GM18498 (cell line): Measurements from ENCODE around the gene ITGA11.

Experiments
- ATAC-seq: cut with Tn5 transposase; IDR thresholded peaks from one replicate; pipeline ENCODE4 v1.9.1; 2021; ENCODE audit warnings: mild to moderate bottlenecking, moderate library complexity; ENCODE audit not compliant: unreplicated experiment

ITGA11 gene

GRCh38 chr15:68335251-68335650 is 96.7 kb downstream of the ITGA11 start:
- no peak for ATAC-seq

- ATAC-seq: no peak
Observed at GRCh38 chr15:68334661-68335124, 97.3 kb downstream of the ITGA11 start.

GRCh38 chr15:68333775-68334470 is 98.0 kb downstream of the ITGA11 start:
- ATAC-seq: no peak

GRCh38 chr15:68332266-68332665 is 99.7 kb downstream of the ITGA11 start:
- no peak for ATAC-seq

GRCh38 chr15:68330901-68331300 is 101.1 kb downstream of the ITGA11 start:
- no peak for ATAC-seq

- ATAC-seq: no peak
Observed at GRCh38 chr15:68330416-68330815, 101.5 kb downstream of the ITGA11 start.

GRCh38 chr15:68328964-68329363 is 103.0 kb downstream of the ITGA11 start:
- ATAC-seq: no peak

GRCh38 chr15:68328443-68328842 is 103.5 kb downstream of the ITGA11 start:
- no peak for ATAC-seq

- ATAC-seq: no peak
Observed at GRCh38 chr15:68326711-68327354, 105.1 kb downstream of the ITGA11 start.

- no peak for ATAC-seq
Observed at GRCh38 chr15:68325726-68326125, 106.2 kb downstream of the ITGA11 start.

GRCh38 chr15:68322796-68323195 is 109.2 kb downstream of the ITGA11 start:
- ATAC-seq: no peak

- no peak for ATAC-seq
Observed at GRCh38 chr15:68321229-68321628, 110.7 kb downstream of the ITGA11 start.

- ATAC-seq: no peak
Observed at GRCh38 chr15:68319997-68320396, 112.0 kb downstream of the ITGA11 start.

GRCh38 chr15:68318931-68319909 is 112.7 kb downstream of the ITGA11 start:
- ATAC-seq: no peak

GRCh38 chr15:68318008-68318835 is 113.7 kb downstream of the ITGA11 start:
- no peak for ATAC-seq

GRCh38 chr15:68317281-68318007 is 114.5 kb downstream of the ITGA11 start:
- ATAC-seq: no peak

- no peak for ATAC-seq
Observed at GRCh38 chr15:68316061-68316804, 115.7 kb downstream of the ITGA11 start.

GRCh38 chr15:68315495-68316031 is 116.4 kb downstream of the ITGA11 start:
- no peak for ATAC-seq

- no peak for ATAC-seq
Observed at GRCh38 chr15:68315035-68315434, 116.9 kb downstream of the ITGA11 start.
